Left ventricle myocardium inferior (tissue), 1 donor: ENCODE results near the gene PLA2R1. TPM values are rescaled to one million over a fixed set of nuclear protein-coding genes. Genes with fewer than 3 reads are reported as not detected.

Experiments used
- DNase-seq: peaks from one replicate; pipeline ENCODE4 v3.0.0-alpha.2; 2020
- H3K27ac ChIP-seq: fragments of 200-600 bp; replicated peaks from 2 replicates; pipeline ENCODE4 v1.8.0; 2021
- H3K27me3 ChIP-seq: fragments of 200-600 bp; 2 replicates; pipeline ENCODE4 v1.8.0; 2021; ENCODE audit warnings: low read depth
- H3K36me3 ChIP-seq: fragments of 200-600 bp; 2 replicates; pipeline ENCODE4 v1.8.0; 2021
- H3K4me1 ChIP-seq: fragments of 200-600 bp; 2 replicates; pipeline ENCODE4 v1.8.0; 2021
- H3K4me3 ChIP-seq: fragments of 200-600 bp; 2 replicates; pipeline ENCODE4 v1.8.0; 2021; ENCODE audit warnings: mild to moderate bottlenecking, moderate library complexity
- H3K9me3 ChIP-seq: fragments of 200-600 bp; replicated peaks from 2 replicates; pipeline ENCODE4 v1.8.0; 2021
- CTCF ChIP-seq: fragments of 200-600 bp; IDR thresholded peaks from 2 replicates; pipeline ENCODE4 v1.8.0; 2021; ENCODE audit warnings: antibody characterized with exemption, mild to moderate bottlenecking, borderline replicate concordance
- intact Hi-C: fragments of 100-400 bp; cut with micrococcal nuclease; formaldehyde crosslinking; loops from one replicate; pipeline ENCODE4 v1.11.0; 2022
- total RNA-seq: library from RNA; stranded (reverse); fragmentation: NEBNext Ultra II Directional; extraction: Animal tissue kit (Norgen Biotek cat#: 25700); gene quantifications from one replicate; pipeline ENCODE4 v1.2.1, GENCODE V29; 2021
- donor health status: DM: no; HTN: yes; CAD: no; lungs with severe emphysema.

The PLA2R1 gene
- total RNA-seq, 1 donor from 2014 or later: 2.3 TPM

DNA sequence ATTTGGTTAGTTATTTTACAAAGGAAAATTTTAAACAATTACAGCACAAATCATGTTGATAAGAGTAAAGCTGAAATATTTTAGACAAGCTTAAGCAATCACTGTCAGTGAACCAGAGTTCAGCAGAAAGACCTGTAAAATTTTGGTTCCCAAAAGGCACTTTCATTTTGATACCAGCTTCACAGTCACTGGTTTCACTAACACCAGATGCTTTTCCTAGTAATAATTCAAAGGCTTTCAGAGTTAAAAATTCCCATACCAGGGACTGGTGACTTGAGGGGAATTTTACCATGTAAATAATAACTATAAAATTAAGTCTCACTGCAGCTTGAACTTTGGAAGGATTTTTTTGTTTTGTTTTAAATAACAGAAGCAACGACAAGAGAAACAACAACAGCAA lies 162.1 kb downstream of the PLA2R1 start:
- intact Hi-C loops: no loop called here
- no peak for TF ChIP-seq CTCF
- no peak overlapping the region for H3K4me3 ChIP-seq
- H3K36me3 ChIP-seq: no peaks in the 10 kb centered on the region
- H3K27me3 ChIP-seq: peaks cover 17% of the 10 kb centered on the region
- no peak for DNase-seq
- H3K9me3 ChIP-seq: no peaks in the 10 kb centered on the region
- peaks cover 16% of the 10 kb centered on the region for H3K4me1 ChIP-seq
- no peak overlapping the region for H3K27ac ChIP-seq

DNA sequence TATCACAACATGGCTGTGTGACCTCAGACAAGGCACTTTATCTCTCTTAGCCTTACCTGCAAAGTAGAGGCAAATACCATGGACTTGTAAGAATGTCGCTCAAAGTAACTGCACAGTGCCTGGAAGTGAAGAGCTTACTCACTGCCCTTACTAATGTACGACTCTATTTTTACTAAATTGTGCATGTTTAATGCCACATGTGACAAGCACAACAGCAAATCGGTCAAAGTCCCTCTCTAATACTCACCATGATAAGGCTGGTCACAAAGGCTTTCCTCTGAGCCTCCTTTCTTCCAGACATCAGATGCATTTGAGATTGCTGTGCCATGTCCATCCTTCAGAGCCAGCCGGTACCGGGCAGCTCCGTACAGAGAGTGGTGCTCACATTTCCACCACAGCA lies 164.0 kb downstream of the PLA2R1 start:
- intact Hi-C loops: no loop called here
- TF ChIP-seq CTCF: no peak
- DNase-seq: no peak
- no peaks in the 10 kb centered on the region for H3K27me3 ChIP-seq
- no peaks in the 10 kb centered on the region for H3K36me3 ChIP-seq
- no peak overlapping the region for H3K4me3 ChIP-seq
- no peaks in the 10 kb centered on the region for H3K9me3 ChIP-seq
- no peak overlapping the region for H3K27ac ChIP-seq
- peaks cover under 1% of the 10 kb centered on the region for H3K4me1 ChIP-seq

DNA sequence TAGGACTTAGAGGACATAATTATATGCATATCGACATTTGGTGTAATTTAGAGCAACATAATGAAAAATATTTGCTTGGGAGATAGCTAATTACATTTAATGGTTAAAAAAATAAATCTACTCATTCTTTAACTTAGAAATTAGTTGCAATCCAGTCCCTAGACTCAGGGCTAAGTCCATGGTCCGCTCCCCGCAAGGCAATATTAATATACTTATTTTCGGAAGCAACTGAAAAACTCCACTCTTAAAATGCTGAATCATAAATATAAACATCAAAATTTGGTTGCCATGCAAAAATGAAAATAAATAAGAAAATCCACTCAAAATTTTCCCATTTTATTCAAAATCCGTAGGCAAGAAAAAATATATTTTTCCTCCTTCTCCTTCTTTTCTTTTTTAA lies 164.7 kb downstream of the PLA2R1 start:
- no peak for TF ChIP-seq CTCF
- intact Hi-C loops: no loop called here
- Histone ChIP-seq H3K9me3 (no peaks in the 10 kb centered on the region), H3K4me3 (no peak overlapping the region), H3K27me3 (no peaks in the 10 kb centered on the region), H3K36me3 (no peaks in the 10 kb centered on the region), H3K4me1 (no peaks in the 10 kb centered on the region), H3K27ac (no peak overlapping the region)
- DNase-seq: no peak

GRCh38 chr2:159897081-159897480 lies 165.3 kb downstream of the PLA2R1 start:
- no peak for TF ChIP-seq CTCF
- no peaks in the 10 kb centered on the region for H3K4me1 ChIP-seq

DNA sequence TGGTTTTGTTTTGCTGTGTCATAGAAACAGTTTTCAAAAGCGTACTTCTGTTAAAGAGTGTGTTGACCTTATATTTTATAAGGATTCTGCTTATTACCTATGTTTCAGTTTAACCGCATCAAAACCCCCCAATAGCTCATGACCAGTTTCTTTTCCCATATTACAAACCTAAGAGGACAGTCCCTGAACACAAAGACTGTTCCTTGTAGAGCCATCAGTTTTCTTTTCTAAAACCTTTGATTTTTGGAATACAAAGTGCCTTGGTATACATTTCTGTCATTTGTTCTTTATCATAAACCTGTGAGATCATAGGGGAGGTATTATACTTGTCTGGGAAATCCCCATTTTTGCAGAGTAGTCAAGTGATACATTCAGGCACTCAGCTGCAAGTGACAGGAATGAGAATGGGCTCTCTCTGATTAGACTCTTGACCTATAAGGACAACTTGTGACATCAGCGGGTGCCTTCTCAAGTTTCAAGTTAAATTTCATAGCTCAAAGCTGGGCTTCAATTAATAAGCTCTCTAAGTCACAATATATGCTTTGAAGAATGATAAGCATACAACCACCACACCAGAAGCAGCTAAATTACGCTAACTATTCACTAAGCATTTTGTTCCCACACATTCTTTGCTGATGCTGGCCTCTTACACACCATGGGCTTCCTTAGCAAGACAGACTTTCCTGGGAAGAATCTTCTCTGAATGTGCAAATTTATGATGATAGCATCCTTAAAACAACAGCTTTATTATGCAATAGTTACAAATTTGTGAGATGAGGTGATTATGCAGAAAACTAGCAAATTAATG lies 167.0 kb downstream of the PLA2R1 start:
- no peak overlapping the region for H3K4me3 ChIP-seq
- no peaks in the 10 kb centered on the region for H3K9me3 ChIP-seq
- H3K27me3 ChIP-seq: no peaks in the 10 kb centered on the region
- no peaks in the 10 kb centered on the region for H3K4me1 ChIP-seq
- DNase-seq: no peak
- intact Hi-C loops: no loop called here
- TF ChIP-seq CTCF: no peak
- no peak overlapping the region for H3K27ac ChIP-seq
- no peaks in the 10 kb centered on the region for H3K36me3 ChIP-seq

More at GRCh38 chr2:159897081-159897480, 165.3 kb downstream of the PLA2R1 start:
- Histone ChIP-seq H3K27me3 (no peaks in the 10 kb centered on the region), H3K36me3 (no peaks in the 10 kb centered on the region), H3K9me3 (no peaks in the 10 kb centered on the region), H3K4me3 (no peak overlapping the region), H3K27ac (no peak overlapping the region)
- no peak for DNase-seq
- intact Hi-C loops: no loop called here
